ENCODE measurements around the gene FGFR3.

The FGFR3 gene

DNA sequence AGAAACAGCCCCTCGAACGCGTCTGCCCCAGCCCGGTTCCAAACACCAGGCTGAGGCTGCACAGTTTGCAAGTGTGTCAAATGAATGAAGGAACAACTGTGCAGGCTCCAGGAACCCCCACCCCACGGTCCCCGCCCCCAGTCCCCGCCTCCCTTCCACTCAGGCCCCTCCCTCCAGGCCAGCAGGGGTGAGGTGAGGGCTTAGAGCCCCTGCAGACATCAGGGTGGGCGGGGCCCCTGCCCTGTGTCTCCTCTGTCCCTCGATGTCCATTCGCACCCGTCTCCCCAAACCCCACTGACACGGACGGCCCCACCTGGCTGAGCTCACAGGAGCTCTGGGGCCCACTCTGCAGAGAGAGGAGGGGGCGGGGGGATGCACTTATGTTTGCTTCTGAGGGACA is 43.3 kb upstream of the FGFR3 start:
- no peaks in the 10 kb centered on the region for H3K9me3 ChIP-seq (ENCODE audit: control insufficient read depth, low read length)
- H3K36me3 ChIP-seq (ENCODE audit: control insufficient read depth, insufficient read depth, low read length, severe bottlenecking): no peaks in the 10 kb centered on the region
- DNase-seq (ENCODE audit: low read depth): no peak
- no peak overlapping the region for H3K4me3 ChIP-seq (ENCODE audit: low read length)
- peaks cover 7% of the 10 kb centered on the region for H3K27me3 ChIP-seq (replicated peaks; ENCODE audit: control insufficient read depth, insufficient read depth, low read length)
- H3K4me1 ChIP-seq (ENCODE audit: control insufficient read depth, insufficient read depth, low read length): no peaks in the 10 kb centered on the region
- H3K9ac ChIP-seq (ENCODE audit: low read length): no peak overlapping the region

DNA sequence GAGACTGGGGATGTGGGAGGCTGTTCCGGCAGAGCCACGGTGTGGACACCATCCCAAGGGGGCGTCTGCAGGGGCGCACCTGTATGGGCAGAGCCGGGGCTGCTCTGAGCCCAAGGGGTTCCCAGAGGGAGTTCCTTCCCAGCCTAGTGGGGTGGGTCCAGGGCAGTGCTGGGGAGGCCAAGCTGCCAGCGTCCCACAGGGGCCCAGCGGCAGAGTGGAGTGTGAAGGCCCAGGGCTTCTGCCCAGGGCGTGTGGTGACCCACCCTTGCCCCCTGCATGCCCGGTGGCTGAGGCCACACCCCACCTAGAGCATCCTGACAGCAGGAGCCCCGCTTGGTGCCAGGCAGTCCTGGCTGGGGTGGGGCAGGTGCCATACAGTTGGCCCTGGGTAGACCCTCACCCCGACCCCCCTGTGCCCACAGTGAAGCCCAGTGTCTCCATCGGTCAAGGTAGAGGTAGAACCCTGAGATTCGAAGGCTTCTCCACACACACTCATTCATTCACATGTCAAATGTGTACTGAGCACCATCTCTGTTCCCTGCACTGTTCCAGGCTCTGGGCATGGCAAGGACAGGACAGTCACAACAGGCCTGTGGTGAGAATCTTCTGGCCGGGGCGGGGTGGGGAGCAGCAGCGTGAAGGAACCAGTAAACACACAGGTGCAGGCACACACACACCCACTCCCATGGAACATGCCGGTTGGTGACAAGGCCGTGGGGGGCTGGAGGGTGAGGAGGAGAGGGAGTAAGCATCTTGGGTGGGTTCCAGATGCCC is 42.5 kb upstream of the FGFR3 start:
- DNase-seq (ENCODE audit: low read depth): no peak
- Histone ChIP-seq H3K4me1 (ENCODE audit: control insufficient read depth, insufficient read depth, low read length) (no peaks in the 10 kb centered on the region), H3K36me3 (ENCODE audit: control insufficient read depth, insufficient read depth, low read length, severe bottlenecking) (no peaks in the 10 kb centered on the region), H3K27me3 (replicated peaks; ENCODE audit: control insufficient read depth, insufficient read depth, low read length) (peaks cover 7% of the 10 kb centered on the region), H3K4me3 (ENCODE audit: low read length) (no peak overlapping the region), H3K9me3 (ENCODE audit: control insufficient read depth, low read length) (no peaks in the 10 kb centered on the region), H3K9ac (ENCODE audit: low read length) (no peak overlapping the region)

DNA sequence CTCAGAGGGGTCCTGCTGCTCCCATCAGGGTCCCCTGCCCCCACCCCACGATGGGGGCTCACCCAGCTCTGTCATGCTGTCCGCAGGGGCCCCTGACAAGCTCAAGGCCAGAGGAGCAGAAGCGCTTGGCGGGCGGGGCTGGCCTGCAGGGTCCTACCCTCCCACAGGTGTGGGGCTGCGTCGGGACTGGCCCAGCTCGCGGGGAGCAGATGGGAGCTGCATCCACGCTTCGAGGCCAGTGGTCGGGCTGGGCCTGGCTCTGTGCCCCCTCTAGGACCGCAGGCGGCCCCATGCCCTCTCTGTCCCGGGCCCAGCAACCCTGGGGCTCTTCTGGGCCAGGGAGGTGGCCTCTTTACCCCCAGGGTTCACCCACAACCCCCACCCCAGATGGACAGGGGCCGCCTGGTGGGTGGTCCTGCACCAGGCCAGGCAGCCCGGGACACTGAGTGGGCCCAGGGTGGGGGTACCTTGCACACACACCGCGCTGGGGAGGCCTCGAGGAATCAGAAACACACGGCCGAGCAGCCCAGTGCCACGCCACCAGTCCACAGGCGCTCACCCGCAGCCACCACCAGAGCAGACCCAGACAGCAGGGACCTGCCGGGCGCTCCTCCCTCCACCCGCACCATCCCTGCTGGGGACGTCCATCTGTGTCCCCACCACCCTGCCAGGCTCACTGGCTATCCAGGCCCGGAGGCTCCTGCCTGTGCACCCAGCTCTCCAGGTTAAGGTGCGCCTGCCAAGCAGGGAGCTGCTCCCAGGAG is 41.8 kb upstream of the FGFR3 start:
- Histone ChIP-seq H3K9me3 (ENCODE audit: control insufficient read depth, low read length) (no peaks in the 10 kb centered on the region), H3K36me3 (ENCODE audit: control insufficient read depth, insufficient read depth, low read length, severe bottlenecking) (no peaks in the 10 kb centered on the region), H3K27me3 (replicated peaks; ENCODE audit: control insufficient read depth, insufficient read depth, low read length) (peaks cover 7% of the 10 kb centered on the region), H3K4me1 (ENCODE audit: control insufficient read depth, insufficient read depth, low read length) (no peaks in the 10 kb centered on the region), H3K4me3 (ENCODE audit: low read length) (no peak overlapping the region), H3K9ac (ENCODE audit: low read length) (no peak overlapping the region)
- DNase-seq (ENCODE audit: low read depth): no peak

DNA sequence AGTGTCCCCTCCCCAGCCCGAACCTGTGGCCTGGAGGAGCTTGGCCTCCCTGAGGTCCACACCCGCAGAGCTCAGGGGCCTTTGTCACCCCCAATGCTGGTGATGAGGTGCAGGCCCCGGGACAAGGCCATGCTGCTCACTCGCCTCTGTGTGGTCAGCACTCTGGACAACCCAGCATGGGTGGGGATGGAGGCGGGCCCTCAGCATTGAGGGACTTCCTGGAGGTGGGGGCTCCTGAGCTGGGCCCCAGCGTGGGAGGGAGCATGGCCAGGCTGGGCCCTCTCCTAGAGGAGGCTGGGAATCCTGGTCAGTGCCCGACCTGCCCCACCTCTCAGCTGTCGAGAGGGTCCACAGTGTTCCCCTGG is 41.2 kb upstream of the FGFR3 start:
- no peaks in the 10 kb centered on the region for H3K36me3 ChIP-seq (ENCODE audit: control insufficient read depth, insufficient read depth, low read length, severe bottlenecking)
- no peak overlapping the region for H3K9ac ChIP-seq (ENCODE audit: low read length)
- no peak overlapping the region for H3K4me3 ChIP-seq (ENCODE audit: low read length)
- DNase-seq (ENCODE audit: low read depth): no peak
- no peaks in the 10 kb centered on the region for H3K9me3 ChIP-seq (ENCODE audit: control insufficient read depth, low read length)
- peaks cover 7% of the 10 kb centered on the region for H3K27me3 ChIP-seq (replicated peaks; ENCODE audit: control insufficient read depth, insufficient read depth, low read length)
- H3K4me1 ChIP-seq (ENCODE audit: control insufficient read depth, insufficient read depth, low read length): no peaks in the 10 kb centered on the region

DNA sequence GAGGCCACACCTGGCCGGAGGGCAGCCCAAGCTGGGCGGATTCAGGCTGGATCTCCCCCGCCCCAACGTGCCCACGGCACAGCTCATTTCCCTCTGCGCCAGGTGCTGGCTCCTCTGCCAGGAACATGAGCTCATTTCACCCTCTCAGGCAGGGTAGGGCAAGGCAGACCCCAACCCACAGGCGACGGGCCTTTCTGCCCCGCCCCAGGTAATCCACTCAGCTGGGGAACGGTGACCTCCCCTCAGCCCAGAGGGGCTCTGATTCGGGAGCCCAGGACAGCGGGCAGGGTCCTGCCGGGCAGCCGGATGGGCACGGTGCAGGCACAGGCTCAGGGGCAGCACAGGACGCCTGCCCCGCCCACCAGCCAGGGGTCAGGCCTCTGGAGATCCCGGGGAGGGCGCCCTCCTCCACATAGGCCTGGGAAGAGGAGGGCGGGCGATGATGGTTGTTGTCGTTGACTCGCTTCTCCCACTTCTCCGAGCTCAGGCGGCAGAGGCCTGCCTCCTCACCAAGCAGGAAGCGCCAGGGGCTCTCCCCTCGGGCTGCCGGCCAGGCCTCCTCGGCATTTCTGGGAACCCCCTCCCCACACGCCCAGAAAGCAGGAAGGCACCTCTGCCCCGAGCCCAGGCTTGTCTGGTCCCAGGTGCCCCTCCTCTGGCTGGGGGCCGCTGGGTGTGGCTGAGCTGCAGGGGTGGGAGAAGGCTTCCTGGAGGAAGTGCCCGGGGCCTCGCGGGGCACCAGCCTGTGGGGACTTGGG is 40.6 kb upstream of the FGFR3 start:
- no peak overlapping the region for H3K9ac ChIP-seq (ENCODE audit: low read length)
- no peaks in the 10 kb centered on the region for H3K4me1 ChIP-seq (ENCODE audit: control insufficient read depth, insufficient read depth, low read length)
- H3K27me3 ChIP-seq (replicated peaks; ENCODE audit: control insufficient read depth, insufficient read depth, low read length): peaks cover 7% of the 10 kb centered on the region
- no peak for DNase-seq (ENCODE audit: low read depth)
- no peaks in the 10 kb centered on the region for H3K36me3 ChIP-seq (ENCODE audit: control insufficient read depth, insufficient read depth, low read length, severe bottlenecking)
- no peaks in the 10 kb centered on the region for H3K9me3 ChIP-seq (ENCODE audit: control insufficient read depth, low read length)
- H3K4me3 ChIP-seq (ENCODE audit: low read length): no peak overlapping the region

DNA sequence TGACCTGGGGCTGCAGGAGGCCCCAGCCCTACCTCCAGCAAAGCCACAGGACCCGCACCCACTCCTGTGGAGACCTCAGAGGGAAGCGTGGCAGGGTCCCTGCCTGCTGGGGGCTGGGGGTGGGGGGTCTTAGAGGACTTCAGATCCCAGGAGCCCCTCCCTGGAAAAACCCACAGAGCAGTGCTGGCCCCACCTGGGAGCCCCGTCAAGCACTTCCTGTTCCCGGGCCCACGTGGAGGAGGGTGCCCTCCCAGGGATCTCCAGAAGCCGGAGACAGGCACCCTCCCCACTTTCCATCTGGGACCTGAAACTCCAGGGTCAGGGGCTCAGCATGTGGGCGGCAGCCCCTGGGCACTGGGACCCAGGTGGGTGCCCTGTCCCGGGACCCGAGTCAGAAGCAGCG is 39.8 kb upstream of the FGFR3 start:
- Histone ChIP-seq H3K4me3 (ENCODE audit: low read length) (no peak overlapping the region), H3K4me1 (ENCODE audit: control insufficient read depth, insufficient read depth, low read length) (no peaks in the 10 kb centered on the region), H3K9me3 (ENCODE audit: control insufficient read depth, low read length) (no peaks in the 10 kb centered on the region), H3K9ac (ENCODE audit: low read length) (no peak overlapping the region), H3K36me3 (ENCODE audit: control insufficient read depth, insufficient read depth, low read length, severe bottlenecking) (no peaks in the 10 kb centered on the region), H3K27me3 (replicated peaks; ENCODE audit: control insufficient read depth, insufficient read depth, low read length) (peaks cover 4% of the 10 kb centered on the region)
- no peak for DNase-seq (ENCODE audit: low read depth)

DNA sequence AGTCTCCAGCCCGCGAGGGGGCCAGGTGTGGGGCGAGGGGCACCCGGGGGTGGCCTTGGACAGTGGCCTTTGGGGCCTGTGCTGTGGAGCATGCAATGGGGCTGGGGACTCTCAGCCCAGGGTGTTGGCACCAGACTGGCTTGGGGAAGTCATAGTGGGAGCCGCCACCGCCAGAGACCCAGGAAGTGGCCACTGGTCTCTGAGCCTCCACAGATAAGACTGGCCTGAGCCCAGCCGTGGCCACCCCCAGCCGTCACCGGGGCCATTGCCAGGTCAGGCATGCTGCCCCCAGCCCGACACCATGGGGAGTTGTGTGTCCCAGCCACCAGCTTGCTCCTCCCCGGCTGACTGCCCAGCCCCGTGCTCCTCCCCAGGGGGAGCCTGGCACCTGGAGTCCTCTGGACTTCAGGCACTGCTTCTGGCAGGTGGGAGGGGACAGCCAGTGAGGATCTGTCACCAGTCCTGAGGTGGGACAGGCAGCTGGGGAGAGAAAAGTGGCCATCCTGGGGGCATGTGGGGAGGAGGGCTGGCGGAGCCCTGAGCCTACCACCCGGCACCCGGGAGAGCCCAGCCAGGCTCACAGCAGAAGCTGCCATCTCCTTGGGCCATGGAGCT is 39.3 kb upstream of the FGFR3 start:
- Histone ChIP-seq H3K4me3 (ENCODE audit: low read length) (no peak overlapping the region), H3K9me3 (ENCODE audit: control insufficient read depth, low read length) (no peaks in the 10 kb centered on the region), H3K9ac (ENCODE audit: low read length) (no peak overlapping the region), H3K4me1 (ENCODE audit: control insufficient read depth, insufficient read depth, low read length) (no peaks in the 10 kb centered on the region), H3K36me3 (ENCODE audit: control insufficient read depth, insufficient read depth, low read length, severe bottlenecking) (no peaks in the 10 kb centered on the region), H3K27me3 (replicated peaks; ENCODE audit: control insufficient read depth, insufficient read depth, low read length) (peaks cover 3% of the 10 kb centered on the region)
- no peak for DNase-seq (ENCODE audit: low read depth)

DNA sequence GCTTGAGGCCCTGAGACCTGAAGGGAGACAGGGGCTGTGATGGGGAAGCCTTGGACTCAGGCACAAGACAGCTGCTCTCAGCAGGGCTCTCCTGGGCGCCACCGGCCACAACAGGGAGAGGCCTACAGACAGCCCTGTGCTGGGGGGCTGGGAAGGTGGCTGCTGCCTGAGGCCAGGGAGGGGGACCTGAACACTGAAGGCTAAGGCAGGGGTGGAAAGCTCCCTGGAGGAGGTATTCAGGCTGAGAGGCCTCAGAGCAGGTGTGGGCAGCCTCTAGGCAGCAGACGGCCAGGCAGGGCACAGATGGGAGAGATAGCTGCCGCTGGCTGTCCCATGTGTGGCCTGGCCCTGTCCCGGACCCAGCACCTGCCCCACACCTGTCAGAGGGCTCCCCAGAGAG is 38.8 kb upstream of the FGFR3 start:
- Histone ChIP-seq H3K36me3 (ENCODE audit: control insufficient read depth, insufficient read depth, low read length, severe bottlenecking) (no peaks in the 10 kb centered on the region), H3K9me3 (ENCODE audit: control insufficient read depth, low read length) (no peaks in the 10 kb centered on the region), H3K27me3 (replicated peaks; ENCODE audit: control insufficient read depth, insufficient read depth, low read length) (peaks cover 3% of the 10 kb centered on the region), H3K4me3 (ENCODE audit: low read length) (no peak overlapping the region), H3K9ac (ENCODE audit: low read length) (no peak overlapping the region), H3K4me1 (ENCODE audit: control insufficient read depth, insufficient read depth, low read length) (no peaks in the 10 kb centered on the region)
- no peak for DNase-seq (ENCODE audit: low read depth)

- no peak overlapping the region for H3K9ac ChIP-seq (ENCODE audit: low read length)
- H3K27me3 ChIP-seq (replicated peaks; ENCODE audit: control insufficient read depth, insufficient read depth, low read length): peaks cover 7% of the 10 kb centered on the region
- no peak for DNase-seq (ENCODE audit: low read depth)
- H3K9me3 ChIP-seq (ENCODE audit: control insufficient read depth, low read length): no peaks in the 10 kb centered on the region
- H3K4me3 ChIP-seq (ENCODE audit: low read length): no peak overlapping the region
- no peaks in the 10 kb centered on the region for H3K4me1 ChIP-seq (ENCODE audit: control insufficient read depth, insufficient read depth, low read length)
- no peaks in the 10 kb centered on the region for H3K36me3 ChIP-seq (ENCODE audit: control insufficient read depth, insufficient read depth, low read length, severe bottlenecking)
Observed at GRCh38 chr4:1755297-1755696, 37.8 kb upstream of the FGFR3 start.

GRCh38 chr4:1756079-1756478 is 37.0 kb upstream of the FGFR3 start:
- H3K9ac ChIP-seq (ENCODE audit: low read length): no peak overlapping the region
- no peak for DNase-seq (ENCODE audit: low read depth)
- H3K4me3 ChIP-seq (ENCODE audit: low read length): no peak overlapping the region
- H3K4me1 ChIP-seq (ENCODE audit: control insufficient read depth, insufficient read depth, low read length): no peaks in the 10 kb centered on the region
- no peaks in the 10 kb centered on the region for H3K9me3 ChIP-seq (ENCODE audit: control insufficient read depth, low read length)
- peaks cover 7% of the 10 kb centered on the region for H3K27me3 ChIP-seq (replicated peaks; ENCODE audit: control insufficient read depth, insufficient read depth, low read length)
- no peaks in the 10 kb centered on the region for H3K36me3 ChIP-seq (ENCODE audit: control insufficient read depth, insufficient read depth, low read length, severe bottlenecking)

Data from adipocyte (in vitro differentiated cells).